IPS-NIHi11 (cell line): ENCODE results near the gene PALMD.

Experiments used
- DNase-seq: peaks from one replicate; pipeline ENCODE4 v3.0.0; 2012; ENCODE audit warnings: mixed read lengths, low spot score

The PALMD gene

DNA sequence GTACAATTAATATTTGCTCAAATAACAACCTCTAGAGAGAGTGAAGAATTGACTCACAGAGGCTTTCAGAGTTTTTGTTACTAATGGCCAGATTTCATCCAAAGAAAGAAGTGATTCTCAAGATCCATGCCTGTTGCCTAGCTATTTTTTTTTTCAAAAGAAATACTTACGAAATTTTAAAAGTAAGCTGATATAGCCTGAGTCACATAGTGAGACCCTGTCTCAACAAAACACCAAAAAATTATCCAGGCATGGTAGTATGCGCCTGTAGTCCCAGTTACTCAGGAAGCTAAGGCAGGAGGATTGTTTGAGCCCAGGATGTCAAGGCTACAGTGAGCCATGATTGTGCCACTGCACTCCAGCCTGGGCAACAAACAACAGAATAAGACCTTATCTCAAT is 14.6 kb downstream of the PALMD start:
- DNase-seq = no peak

DNA sequence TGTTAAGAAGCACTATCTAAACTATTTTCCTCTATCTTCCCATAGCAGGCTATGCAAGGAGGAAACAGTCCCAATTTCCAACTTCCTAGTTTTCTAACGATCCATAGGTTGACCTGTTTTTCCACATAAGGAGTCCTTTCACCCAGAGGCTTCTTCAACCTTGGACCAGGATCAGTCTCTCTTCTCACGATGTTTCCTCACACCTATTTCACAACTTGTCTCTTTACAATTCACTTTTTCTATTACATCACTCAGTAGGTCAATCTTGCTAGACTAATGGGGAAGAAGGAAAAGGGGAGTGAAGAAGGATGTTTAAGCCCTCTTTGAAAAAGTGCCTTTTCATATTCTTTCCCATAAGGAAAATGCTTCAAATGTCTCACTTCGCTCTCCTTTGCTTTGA is 15.9 kb downstream of the PALMD start:
- DNase-seq = no peak

DNA sequence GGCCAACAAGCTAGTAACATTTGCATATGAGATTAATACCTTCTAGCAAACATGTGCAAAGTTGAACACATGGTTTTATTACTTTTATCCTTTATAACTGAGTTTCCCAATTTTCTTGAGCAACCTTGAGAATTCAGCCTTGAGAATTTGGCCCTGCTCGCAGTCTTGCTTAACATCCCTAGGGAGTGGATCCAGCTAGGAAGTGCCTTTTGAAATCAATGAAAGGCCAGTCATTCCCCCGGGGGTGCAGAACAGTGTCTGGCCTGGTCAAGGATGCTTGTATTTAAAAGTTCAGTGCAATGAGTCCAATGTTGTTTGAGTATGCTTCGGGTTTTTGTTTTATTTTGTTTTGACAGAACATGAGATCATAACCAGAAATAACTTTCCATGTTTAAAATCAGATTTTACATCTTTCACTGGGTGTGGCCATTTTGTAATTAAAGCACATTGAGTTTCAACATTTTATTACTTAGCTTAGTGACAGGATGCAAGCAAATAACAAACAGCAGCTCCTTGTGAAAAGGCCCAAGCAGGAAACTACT is 16.7 kb downstream of the PALMD start:
- no peak for DNase-seq

DNA sequence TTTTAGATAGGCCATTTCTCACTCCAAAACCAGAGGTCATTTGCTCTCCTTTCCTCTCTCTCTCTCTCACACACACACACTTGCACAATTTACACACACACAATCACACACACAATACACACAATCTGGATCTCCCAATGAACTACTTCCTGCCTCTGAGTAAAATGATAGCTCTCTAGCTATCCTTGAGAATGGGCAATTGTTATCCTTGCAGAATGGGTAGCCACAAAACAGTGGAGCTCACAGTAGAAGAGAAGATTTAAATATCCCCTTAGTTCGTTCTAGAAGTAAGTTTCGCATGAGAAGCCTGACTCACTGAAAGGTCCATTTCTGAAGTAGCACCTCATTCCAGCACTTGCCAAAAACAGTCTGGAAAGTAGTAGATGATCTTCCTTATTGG is 17.6 kb downstream of the PALMD start:
- no peak for DNase-seq

DNA sequence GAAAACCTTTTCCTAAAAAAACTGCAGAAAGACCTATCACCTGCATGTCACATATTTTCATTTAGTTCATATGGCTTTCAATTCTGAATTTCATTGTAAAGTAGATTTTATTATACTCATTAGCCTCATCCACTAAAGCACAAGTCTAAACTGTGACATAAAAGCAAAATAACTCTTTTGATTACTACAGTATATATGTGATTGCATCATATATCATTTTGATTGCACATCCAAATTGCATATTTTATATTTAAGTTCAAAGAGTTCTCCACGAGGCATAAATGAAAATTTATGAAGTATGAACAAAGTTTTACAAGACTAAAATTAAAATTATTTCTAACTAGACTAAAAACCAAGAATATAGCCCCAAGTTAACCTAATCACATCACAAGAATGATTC is 19.3 kb downstream of the PALMD start:
- DNase-seq = no peak

DNA sequence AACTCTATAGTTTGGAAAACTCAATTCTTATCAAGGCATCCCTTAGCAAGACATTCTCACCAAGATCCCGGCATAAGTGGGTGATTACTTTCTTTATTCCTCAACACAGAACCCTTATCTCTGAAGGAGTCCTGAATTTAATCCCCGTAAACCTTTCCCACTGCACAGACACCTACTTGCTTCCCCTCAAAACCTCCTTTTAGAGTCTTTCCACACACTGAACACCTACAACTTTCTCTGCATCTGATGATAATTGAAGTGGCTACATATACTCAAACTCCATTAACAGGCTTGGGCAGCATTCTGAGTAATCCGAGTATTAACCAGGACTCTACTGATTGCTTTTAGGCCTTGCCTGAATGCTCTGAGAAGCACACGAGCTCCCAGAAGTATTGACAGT is 23.5 kb downstream of the PALMD start:
- no peak for DNase-seq

DNA sequence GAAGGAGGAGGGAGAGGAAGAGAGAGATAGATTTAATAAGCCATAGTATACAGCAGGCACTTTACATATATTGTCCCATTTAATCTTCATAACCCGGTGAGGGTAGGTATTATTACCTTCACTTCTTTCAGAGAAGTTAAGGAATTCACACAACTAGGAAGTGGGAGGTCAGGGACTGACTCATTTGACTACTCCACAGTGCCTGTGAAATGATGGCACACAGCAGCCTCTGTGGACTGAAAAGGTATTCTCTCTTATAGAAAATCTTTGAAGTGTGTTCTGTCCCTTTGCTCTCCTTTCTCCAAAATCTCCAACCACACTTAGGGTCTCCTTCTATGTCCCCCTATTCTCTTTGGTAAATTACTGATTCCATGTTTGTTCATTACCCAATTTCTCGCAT is 23.9 kb downstream of the PALMD start:
- no peak for DNase-seq

DNA sequence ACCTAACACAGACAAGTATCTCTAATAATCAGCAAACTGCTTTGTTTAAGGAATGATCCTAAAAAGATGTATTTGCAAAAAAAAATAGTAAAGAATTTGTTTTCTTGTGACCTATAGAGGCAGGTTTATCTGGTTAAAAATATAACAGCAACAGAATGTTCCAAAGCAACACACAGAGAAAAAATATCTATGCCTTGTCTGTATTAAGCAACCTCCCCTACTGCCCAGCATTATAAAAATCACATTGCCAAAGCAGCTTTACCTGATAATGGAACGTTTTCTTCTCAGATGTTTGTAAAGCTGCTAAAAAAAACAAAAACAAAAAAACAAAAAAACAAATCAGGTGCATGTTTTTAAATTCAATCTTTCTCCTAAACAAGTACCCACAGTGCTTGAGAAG is 24.7 kb downstream of the PALMD start:
- no peak for DNase-seq

DNA sequence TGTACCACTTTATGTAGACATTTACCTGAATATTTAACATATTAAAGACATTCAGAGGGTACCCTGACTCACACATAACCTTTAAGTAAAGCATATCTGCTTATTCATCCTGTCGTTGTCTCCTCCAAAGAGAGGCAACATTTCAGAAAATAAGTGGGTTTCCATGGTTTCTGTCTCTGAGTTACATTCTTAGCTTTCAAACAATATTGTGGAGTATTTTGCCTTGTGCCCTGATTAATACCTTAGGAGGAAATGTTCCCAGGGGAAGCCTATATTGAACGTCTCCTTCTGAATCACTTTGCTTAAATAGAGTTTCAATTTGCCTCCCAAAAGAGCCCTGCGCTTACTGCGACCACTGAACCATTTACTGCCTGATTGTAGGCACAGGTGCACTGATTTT is 26.1 kb downstream of the PALMD start:
- DNase-seq = no peak

DNA sequence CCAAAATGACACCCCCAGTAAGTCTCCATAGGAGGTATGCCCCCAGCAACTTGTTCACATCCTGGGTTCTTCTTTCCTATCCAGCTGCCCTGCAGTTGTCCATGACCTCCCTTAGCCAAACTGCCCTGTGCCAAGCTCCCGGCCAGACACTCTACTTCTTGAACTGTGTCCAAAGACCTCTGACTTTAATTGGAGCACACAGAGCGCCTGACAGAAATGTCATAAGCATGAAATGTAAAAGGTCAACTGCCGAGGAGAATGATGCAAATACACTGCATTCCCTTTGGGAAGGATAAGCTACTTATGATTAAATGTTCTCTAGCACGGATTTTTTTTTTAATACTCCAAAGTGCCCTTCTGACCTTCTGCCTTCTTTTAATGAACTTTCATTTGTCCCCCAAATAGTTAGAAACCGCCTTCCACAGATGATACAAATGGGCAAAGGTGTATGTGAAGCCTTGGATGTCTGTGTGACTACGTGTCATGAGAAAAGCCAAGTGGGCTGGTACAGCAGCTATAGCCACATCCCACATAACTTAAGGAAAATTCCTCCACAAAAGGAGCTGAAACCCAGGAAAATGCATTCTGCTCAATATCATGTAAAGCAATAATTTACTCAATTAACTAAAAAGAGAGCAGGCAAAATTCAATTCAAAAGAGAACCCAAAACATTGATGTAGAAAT is 26.8 kb downstream of the PALMD start:
- DNase-seq = no peak

DNA sequence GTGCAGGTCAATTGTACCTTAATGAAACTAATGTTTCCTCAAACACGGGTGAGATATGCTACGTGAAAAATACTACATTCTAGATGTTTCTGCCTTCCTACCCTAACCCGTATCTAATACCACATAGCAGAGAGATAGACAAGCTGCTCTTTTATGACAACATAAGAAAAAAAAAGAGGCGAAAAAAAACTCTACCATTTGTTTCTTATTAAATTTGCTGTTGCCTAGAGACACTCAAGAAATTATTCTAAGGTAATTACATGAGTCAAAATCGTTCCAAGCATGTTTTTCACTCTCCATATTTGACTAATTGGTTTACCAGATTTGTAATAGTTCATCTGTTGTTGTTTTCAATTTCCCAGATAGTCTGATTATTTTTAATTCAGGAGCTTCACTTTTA is 27.4 kb downstream of the PALMD start:
- no peak for DNase-seq

DNA sequence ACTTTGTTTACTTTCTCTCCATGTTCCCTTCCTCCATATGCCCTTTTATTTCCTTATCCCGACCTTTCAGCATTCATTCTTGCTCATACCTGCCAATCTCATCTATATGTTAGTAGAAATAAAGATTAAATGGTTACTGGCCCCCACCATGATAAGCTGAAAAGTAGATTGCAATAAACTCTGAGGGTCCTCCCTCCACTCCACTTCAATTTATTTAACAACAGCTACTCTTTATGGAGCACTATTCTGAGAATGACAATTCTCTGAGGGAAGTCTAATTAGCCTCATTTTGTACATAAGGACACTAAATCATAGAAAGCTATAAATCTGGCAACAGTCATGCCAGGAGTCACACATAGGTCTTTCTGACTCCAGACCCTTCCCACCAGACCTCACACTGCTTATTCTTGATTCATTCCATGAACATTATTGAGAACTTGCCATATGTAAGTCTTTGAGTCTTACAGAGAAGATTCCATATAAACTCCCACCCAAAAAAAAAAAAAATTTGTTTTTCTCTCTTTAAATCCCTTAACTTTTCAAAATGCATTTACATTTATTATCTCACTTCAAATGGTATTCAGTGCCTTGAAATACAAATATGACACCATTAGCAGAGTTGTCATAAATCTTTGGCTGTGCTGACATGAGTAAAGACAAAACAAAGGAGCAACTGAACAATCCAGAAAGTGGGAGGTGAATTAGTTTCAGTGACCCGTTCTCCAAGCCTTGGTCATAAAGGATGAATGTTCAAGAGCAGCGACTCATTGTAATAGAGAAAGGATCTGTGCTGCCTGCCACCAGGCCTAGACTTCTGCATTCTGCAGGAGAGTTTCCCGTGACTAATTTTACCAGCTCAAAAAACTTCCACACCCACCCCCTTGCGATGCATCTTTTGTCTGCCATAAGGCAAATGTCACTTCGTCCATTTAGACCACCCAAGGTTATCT is 28.5 kb downstream of the PALMD start:
- no peak for DNase-seq

DNA sequence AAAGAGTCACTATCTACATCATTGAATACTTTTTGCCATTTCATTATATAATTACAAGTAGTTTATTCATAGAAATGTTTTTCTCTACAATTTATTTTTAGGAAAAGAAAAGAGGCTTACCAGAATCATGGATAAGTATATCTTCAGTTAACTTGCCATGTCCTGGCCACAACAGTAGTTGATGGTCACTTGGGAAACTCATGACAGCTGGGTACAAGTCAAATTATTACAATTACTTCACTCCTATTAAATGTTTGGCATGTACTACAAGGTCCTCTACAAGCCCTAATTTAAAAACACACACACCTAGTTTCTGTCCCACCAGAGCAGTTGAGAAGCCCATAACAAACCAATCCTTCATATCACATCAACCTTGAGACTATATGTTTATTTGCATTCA is 29.4 kb downstream of the PALMD start:
- no peak for DNase-seq

DNA sequence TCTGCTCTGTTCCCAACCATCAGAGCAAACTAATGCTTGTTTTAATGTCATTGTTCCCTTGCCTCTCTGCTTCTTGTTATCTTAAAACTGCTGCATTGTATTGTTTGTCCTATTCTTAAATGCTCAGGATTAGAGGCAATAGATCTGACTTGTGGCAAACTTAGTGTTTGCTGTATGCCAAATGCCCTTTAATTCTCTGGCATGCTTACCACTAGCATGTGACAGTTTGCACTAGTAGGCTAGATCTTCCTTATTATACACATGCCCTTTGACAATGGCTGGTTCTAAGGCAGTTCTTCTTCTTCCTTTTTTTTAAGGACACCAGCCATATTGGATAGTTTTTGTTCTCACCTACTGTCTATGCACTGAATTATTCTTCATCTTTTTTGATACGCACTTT is 30.1 kb downstream of the PALMD start:
- DNase-seq = no peak

DNA sequence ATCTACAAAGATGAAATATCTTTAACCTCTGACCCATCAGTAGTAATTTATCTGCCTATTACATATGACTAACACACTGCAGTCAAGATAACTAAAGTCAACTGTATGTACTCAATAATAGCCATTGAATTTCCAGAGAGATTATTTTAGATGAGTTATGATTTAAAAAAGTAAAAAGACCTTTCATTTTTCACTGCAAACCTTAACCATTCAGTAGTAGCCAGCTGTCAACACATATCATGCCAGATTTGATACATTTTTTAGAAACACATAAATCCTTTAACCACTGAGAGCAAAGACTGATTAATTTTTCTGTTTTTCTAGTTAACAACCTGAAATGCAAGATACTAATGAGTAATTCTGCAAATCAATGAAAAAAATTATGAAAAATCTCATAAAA is 31.0 kb downstream of the PALMD start:
- no peak for DNase-seq

DNA sequence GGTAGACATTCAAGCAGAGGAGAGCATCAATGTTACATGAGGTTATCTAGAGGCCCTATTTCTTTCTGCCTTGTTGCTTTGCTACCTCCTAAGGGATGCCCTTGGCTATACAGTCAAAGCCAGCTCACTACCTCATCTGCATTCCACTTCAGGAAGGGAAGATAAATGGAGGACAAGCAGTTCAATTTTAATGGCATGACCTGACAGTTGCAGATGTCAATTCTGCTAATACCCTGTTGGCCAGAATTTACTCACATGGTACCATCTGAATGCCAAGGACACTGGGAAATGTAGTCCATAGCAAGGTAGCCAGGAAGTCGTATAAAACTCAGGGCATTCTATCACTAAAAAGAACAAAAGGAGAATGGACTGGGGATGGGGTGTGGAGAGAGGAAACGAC is 31.5 kb downstream of the PALMD start:
- DNase-seq = no peak

DNA sequence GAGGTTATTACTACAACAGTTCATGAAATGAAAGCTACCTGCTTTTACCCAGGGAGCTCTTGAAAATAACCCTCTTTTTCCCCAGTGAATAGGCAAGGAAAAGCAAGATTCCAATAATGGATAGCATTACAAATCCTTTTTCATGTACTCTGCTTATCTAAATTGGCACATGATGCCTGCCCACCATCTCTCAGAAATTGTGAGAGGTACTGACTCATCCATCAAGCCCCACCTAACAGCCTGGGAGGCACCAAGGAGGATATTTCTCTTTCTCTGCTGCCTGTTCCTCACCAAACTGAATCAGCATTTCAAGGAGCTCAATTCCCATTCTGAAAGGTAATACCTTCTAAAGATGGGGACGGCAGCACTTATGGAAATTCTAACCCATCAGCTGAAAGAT is 34.4 kb downstream of the PALMD start:
- no peak for DNase-seq

DNA sequence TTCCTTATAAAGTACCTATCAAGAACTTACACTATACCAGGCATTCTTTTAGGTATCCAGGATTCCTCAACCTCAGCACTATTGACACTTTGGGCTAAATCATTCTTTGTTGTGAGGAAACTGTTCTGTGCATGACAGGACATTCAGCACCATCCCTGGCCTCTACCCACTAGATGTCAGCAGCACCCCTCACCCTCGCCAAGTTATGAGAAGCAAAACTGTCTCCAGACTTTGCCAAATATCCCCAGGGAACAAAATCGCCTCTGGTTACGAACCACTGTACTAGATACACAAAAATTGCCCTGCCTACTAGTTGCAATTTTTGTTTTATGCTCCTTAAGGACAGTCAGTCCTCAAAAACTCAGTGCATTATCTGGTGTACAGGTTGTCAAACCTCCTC is 35.7 kb downstream of the PALMD start:
- no peak for DNase-seq

DNA sequence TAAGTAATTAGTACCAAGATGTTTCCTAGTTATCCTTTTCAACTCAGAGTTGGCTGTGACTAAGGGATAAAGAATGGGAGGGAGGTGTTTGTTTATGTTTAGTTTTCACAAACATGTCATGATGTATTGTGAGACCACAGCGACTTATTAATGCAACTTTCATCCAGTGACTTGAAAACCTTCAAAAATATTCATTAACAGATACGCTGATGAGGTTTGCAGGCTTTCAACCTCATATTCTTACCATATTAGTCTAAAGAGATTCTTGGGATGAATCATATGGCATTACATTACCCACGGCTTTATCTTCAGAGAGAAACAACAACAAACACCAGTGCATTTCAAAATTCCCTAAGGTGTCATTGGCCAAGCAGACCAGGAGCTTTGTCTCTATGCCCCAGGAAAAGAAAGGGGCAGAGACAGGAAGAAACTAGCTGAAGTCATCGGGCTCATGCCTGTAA is 36.4 kb downstream of the PALMD start:
- no peak for DNase-seq

DNA sequence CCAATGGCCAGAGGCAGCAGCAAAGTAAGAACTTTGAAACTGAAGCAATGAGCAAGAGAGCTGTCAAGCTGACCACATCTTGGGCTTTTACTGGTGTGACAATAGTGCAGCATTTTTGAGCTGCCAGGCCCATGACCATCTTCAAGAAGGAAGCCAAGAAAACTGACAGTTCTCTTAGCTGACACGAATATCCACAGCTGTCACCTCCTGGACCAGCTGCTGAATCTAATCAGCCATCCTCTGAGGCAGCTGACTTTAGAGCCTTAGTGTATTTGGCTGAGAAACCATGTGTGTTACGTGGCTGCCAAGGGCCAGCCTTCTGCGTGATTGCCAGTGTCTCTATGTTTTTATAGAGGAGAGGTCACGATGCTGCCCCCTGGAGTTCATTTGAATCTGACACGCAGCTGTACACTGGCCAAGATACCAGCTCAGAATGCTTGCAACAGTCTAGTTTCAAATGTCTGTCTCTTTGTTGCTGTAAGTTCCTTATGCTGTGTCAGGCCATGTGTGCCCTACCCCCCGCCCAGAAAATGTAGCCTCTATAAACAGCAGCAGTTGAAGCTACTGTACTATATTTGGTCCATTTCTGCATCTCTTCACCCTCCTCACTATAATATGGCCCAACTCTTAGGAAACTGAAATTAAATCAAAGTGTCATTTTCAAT is 39.7 kb downstream of the PALMD start:
- peak; percentile 66 for DNase-seq

DNA sequence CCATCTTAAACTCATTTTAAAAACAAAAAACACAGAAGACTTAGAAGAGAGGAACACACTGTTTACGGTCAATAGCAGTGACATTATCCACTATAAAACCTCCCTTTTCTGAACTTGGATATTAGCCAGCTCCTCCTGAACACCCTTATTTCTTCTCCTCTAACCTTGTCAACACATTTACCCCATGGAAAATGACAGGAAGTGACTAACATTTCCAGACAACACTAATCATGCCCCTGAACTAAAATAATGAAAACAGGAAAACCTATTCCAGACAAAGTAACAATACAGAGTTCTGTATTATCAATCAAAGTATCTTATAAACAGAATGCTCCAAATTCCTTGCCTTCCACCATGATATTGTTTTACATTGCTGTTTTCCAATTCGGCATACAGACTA is 45.3 kb downstream of the PALMD start:
- DNase-seq = no peak

DNA sequence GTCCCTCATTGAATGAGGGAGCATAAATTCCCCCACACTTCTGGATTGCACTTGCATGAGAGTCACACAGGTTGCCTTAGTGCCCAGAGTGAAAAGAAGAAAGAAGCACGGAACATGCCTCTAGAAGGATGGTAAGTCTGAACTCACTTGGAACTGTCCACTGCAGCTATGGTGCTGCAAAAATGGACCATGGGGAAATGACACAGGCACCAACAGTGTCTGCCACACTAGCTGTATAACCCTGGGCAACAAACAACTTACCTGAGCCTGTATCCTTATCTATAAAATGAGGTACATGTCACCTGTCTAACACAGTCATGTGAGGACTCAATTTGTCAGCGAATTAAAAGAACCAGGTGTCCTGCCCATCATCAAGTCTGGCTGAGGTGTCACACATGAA is 50.7 kb downstream of the PALMD start:
- no peak for DNase-seq

DNA sequence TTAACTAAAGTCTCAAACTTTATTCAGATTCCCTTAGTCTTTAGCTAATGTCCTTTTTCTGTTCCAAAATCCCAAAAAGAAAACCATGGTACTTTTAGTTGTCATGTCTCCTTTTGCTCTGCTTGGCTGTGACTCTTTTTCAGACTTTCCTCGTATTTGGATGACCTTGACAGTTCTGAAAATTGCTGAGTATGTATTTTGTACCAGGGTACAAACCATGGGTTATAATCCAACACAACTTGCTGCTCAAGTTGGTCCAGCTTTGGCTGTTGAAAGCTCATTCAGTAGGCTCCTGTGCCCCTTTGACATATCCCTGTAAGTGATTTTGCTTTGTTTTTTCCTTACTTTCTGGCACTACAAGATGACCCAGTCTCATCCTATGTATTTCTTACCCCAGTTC is 51.7 kb downstream of the PALMD start:
- DNase-seq = no peak
